ENCODE measurements around the gene KIN.

Gene KIN

GRCh38 chr10:7818295-7819120 is 30.7 kb upstream of the KIN start, which contains the start of gene TAF3:
TAF3 (plus strand) TSS chr10:7818505; CDS start chr10:7818710, 205 bp downstream.
- H3K4me2 ChIP-seq (ENCODE audit: insufficient read depth, low read length) = peak within 1 kb of the TSS; percentile 83
- peak within 1 kb of the TSS; percentile 73 for H3K9ac ChIP-seq (ENCODE audit: low read depth, low read length)
- peaks cover 32% of the 10 kb centered on the region for H3K4me1 ChIP-seq (ENCODE audit: insufficient read depth, low read length)
- ATAC-seq (ENCODE audit: insufficient read depth, low read depth) = peak; percentile 83
- peaks cover 3% of the 10 kb centered on the region; the same call in 1 of the 2 replicates for H3K36me3 ChIP-seq (ENCODE audit: insufficient read depth, low read length)
- H4K20me1 ChIP-seq (ENCODE audit: insufficient read depth, low read length) = no peaks in the 10 kb centered on the region
- H3K9me3 ChIP-seq (ENCODE audit: insufficient read depth, low read length, severe bottlenecking) = no peaks in the 10 kb centered on the region
- H3K27ac ChIP-seq (ENCODE audit: low read length) = peak within 1 kb of the TSS; percentile 77
- peak within 1 kb of the TSS; percentile 95 for H2AFZ ChIP-seq (ENCODE audit: low read depth, low read length)
- TF ChIP-seq CTCF (IDR thresholded peaks at IDR 0.05; ENCODE audit: borderline replicate concordance, extremely low read depth, low read length, poor library complexity, severe bottlenecking) (no peak), EZH2 (IDR thresholded peaks at IDR 0.05; ENCODE audit: borderline replicate concordance, low read depth, low read length, severe bottlenecking) (no peak)
- peaks cover 35% of the 10 kb centered on the region for H3K79me2 ChIP-seq (ENCODE audit: insufficient read depth, low read length)
- H3K4me3 ChIP-seq (ENCODE audit: low read depth in 1 of 2, low read length in 2 of 2) = peak within 1 kb of the TSS; percentile 59 to 87
- H3K27me3 ChIP-seq (ENCODE audit: insufficient read depth, low read length, poor library complexity) = no peaks in the 10 kb centered on the region
- DNase-seq = peak; percentile 93

GRCh38 chr10:7817984-7818294 is 30.1 kb upstream of the KIN start:
- H3K4me2 ChIP-seq (ENCODE audit: insufficient read depth, low read length) = peak overlapping the region; percentile 83
- no peaks in the 10 kb centered on the region for H3K9me3 ChIP-seq (ENCODE audit: insufficient read depth, low read length, severe bottlenecking)
- peak overlapping the region; percentile 53 for H3K27ac ChIP-seq (ENCODE audit: low read length)
- peak overlapping the region; percentile 81 for H2AFZ ChIP-seq (ENCODE audit: low read depth, low read length)
- ATAC-seq (ENCODE audit: insufficient read depth, low read depth) (no peak), DNase-seq (no peak)
- H3K4me1 ChIP-seq (ENCODE audit: insufficient read depth, low read length) = peaks cover 32% of the 10 kb centered on the region
- peaks cover 3% of the 10 kb centered on the region; the same call in 1 of the 2 replicates for H3K36me3 ChIP-seq (ENCODE audit: insufficient read depth, low read length)
- H4K20me1 ChIP-seq (ENCODE audit: insufficient read depth, low read length) = no peaks in the 10 kb centered on the region
- no peaks in the 10 kb centered on the region for H3K27me3 ChIP-seq (ENCODE audit: insufficient read depth, low read length, poor library complexity)
- H3K79me2 ChIP-seq (ENCODE audit: insufficient read depth, low read length) = peaks cover 35% of the 10 kb centered on the region
- TF ChIP-seq CTCF (IDR thresholded peaks at IDR 0.05; ENCODE audit: borderline replicate concordance, extremely low read depth, low read length, poor library complexity, severe bottlenecking) = no peak
- no peak for TF ChIP-seq EZH2 (IDR thresholded peaks at IDR 0.05; ENCODE audit: borderline replicate concordance, low read depth, low read length, severe bottlenecking)
- H3K9ac ChIP-seq (ENCODE audit: low read depth, low read length) = peak overlapping the region; percentile 73
- H3K4me3 ChIP-seq (ENCODE audit: low read depth in 1 of 2, low read length in 2 of 2) = peak overlapping the region; percentile 59 to 87

- Histone ChIP-seq H3K27ac (ENCODE audit: low read length) (no peak overlapping the region), H3K9ac (ENCODE audit: low read depth, low read length) (peak overlapping the region; percentile 73), H3K27me3 (ENCODE audit: insufficient read depth, low read length, poor library complexity) (no peaks in the 10 kb centered on the region), H2AFZ (ENCODE audit: low read depth, low read length) (peak overlapping the region; percentile 81), H3K9me3 (ENCODE audit: insufficient read depth, low read length, severe bottlenecking) (no peaks in the 10 kb centered on the region), H3K4me1 (ENCODE audit: insufficient read depth, low read length) (peaks cover 32% of the 10 kb centered on the region), H3K4me3 (ENCODE audit: low read depth in 1 of 2, low read length in 2 of 2) (peak overlapping the region; percentile 59 to 87), H3K4me2 (ENCODE audit: insufficient read depth, low read length) (peak overlapping the region; percentile 83), H3K79me2 (ENCODE audit: insufficient read depth, low read length) (peaks cover 35% of the 10 kb centered on the region), H3K36me3 (ENCODE audit: insufficient read depth, low read length) (peaks cover 3% of the 10 kb centered on the region; the same call in 1 of the 2 replicates), H4K20me1 (ENCODE audit: insufficient read depth, low read length) (no peaks in the 10 kb centered on the region)
- DNase-seq = no peak
- no peak for ATAC-seq (ENCODE audit: insufficient read depth, low read depth)
- TF ChIP-seq EZH2 (IDR thresholded peaks at IDR 0.05; ENCODE audit: borderline replicate concordance, low read depth, low read length, severe bottlenecking) = no peak
- no peak for TF ChIP-seq CTCF (IDR thresholded peaks at IDR 0.05; ENCODE audit: borderline replicate concordance, extremely low read depth, low read length, poor library complexity, severe bottlenecking)
Observed at GRCh38 chr10:7817576-7817975, 29.8 kb upstream of the KIN start.

All from DND-41 (cell line).